SK-N-SH (cell line): ENCODE measurements around the gene CDH22.

Source experiments
- EZH2phosphoT487 ChIP-seq: fragments of 200-600 bp; sonication (generic); IDR thresholded peaks from 2 replicates; pipeline ENCODE4 v1.6.1; 2017; ENCODE audit warnings: low read depth, mixed run types, mild to moderate bottlenecking, antibody characterized with exemption, moderate library complexity, borderline replicate concordance
- FOXJ3 ChIP-seq: sonication (generic); formaldehyde crosslinking; IDR thresholded peaks from 2 replicates; pipeline ENCODE4 v1.5.1; 2020; ENCODE audit warnings: mild to moderate bottlenecking, missing genetic modification reagents
- GABPA ChIP-seq: IDR thresholded peaks from 2 replicates; pipeline ENCODE4 v1.4.0; 2012; ENCODE audit warnings: low read depth, mild to moderate bottlenecking
- GATA2 ChIP-seq: sonication (generic); formaldehyde crosslinking; IDR thresholded peaks from 2 replicates; pipeline ENCODE4 v1.5.0; 2020; ENCODE audit warnings: mild to moderate bottlenecking, missing genetic modification reagents
- NRF1 ChIP-seq: IDR thresholded peaks from 2 replicates; pipeline ENCODE4 v1.6.1; 2012; ENCODE audit warnings: low read depth, mild to moderate bottlenecking, low read length
- RFX5 ChIP-seq: IDR thresholded peaks from 2 replicates; pipeline ENCODE4 v1.6.1; 2012; ENCODE audit warnings: mild to moderate bottlenecking, improper control_type of control experiment, low read length
- YY1 ChIP-seq: IDR thresholded peaks from 2 replicates; pipeline ENCODE4 v1.4.0; 2012; ENCODE audit warnings: low read depth, mild to moderate bottlenecking
- TF ChIP-seq, protein P1 (sequence below): IDR thresholded peaks from 2 replicates; pipeline ENCODE4 v1.6.1; 2012; ENCODE audit warnings: mild to moderate bottlenecking, low read depth, low read length, moderate library complexity
- TF ChIP-seq, protein P2 (sequence below): fragments of 200-600 bp; sonication (generic); IDR thresholded peaks from 2 replicates; pipeline ENCODE4 v1.6.1; 2017; ENCODE audit warnings: antibody characterized with exemption, mild to moderate bottlenecking, moderate library complexity
- TF ChIP-seq, protein P3 (sequence below): fragments of 150-350 bp; IDR thresholded peaks from 2 replicates; pipeline ENCODE4 v1.6.1; 2017; ENCODE audit warnings: antibody characterized with exemption, low read length, low read depth, borderline replicate concordance

DNA sequence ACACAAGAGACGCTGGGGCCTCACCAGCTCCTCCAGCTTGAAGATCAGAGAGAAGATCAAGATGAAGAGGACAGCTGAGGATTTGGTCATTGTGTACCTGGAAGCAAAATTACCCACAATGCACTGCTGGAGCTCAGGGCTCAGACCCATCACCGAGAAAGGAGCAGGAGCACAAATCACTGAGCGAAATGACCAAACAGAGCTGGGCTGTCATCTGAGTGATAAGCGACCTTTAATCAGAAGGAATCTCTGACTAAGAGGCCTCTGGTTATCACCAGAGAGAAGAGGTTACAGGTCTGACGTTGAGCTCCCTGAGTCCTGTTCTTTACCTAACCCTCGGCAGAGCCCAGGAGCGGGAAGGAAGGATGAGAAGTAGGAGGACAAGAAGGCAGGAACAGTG lies 47.5 kb upstream of the CDH22 start:
- TF ChIP-seq, protein P1, sequence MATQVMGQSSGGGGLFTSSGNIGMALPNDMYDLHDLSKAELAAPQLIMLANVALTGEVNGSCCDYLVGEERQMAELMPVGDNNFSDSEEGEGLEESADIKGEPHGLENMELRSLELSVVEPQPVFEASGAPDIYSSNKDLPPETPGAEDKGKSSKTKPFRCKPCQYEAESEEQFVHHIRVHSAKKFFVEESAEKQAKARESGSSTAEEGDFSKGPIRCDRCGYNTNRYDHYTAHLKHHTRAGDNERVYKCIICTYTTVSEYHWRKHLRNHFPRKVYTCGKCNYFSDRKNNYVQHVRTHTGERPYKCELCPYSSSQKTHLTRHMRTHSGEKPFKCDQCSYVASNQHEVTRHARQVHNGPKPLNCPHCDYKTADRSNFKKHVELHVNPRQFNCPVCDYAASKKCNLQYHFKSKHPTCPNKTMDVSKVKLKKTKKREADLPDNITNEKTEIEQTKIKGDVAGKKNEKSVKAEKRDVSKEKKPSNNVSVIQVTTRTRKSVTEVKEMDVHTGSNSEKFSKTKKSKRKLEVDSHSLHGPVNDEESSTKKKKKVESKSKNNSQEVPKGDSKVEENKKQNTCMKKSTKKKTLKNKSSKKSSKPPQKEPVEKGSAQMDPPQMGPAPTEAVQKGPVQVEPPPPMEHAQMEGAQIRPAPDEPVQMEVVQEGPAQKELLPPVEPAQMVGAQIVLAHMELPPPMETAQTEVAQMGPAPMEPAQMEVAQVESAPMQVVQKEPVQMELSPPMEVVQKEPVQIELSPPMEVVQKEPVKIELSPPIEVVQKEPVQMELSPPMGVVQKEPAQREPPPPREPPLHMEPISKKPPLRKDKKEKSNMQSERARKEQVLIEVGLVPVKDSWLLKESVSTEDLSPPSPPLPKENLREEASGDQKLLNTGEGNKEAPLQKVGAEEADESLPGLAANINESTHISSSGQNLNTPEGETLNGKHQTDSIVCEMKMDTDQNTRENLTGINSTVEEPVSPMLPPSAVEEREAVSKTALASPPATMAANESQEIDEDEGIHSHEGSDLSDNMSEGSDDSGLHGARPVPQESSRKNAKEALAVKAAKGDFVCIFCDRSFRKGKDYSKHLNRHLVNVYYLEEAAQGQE: no peak
- TF ChIP-seq RFX5 (no peak), FOXJ3 (CRISPR knock-in tag) (no peak), EZH2phosphoT487 (no peak), YY1 (no peak), GABPA (no peak), NRF1 (no peak), GATA2 (CRISPR knock-in tag) (no peak)
- TF ChIP-seq, protein P2, sequence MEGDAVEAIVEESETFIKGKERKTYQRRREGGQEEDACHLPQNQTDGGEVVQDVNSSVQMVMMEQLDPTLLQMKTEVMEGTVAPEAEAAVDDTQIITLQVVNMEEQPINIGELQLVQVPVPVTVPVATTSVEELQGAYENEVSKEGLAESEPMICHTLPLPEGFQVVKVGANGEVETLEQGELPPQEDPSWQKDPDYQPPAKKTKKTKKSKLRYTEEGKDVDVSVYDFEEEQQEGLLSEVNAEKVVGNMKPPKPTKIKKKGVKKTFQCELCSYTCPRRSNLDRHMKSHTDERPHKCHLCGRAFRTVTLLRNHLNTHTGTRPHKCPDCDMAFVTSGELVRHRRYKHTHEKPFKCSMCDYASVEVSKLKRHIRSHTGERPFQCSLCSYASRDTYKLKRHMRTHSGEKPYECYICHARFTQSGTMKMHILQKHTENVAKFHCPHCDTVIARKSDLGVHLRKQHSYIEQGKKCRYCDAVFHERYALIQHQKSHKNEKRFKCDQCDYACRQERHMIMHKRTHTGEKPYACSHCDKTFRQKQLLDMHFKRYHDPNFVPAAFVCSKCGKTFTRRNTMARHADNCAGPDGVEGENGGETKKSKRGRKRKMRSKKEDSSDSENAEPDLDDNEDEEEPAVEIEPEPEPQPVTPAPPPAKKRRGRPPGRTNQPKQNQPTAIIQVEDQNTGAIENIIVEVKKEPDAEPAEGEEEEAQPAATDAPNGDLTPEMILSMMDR: no peak
- TF ChIP-seq, protein P3, sequence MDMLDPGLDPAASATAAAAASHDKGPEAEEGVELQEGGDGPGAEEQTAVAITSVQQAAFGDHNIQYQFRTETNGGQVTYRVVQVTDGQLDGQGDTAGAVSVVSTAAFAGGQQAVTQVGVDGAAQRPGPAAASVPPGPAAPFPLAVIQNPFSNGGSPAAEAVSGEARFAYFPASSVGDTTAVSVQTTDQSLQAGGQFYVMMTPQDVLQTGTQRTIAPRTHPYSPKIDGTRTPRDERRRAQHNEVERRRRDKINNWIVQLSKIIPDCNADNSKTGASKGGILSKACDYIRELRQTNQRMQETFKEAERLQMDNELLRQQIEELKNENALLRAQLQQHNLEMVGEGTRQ: no peak
